CD14-positive monocyte (primary cell): ENCODE results near the gene ATG10. TPM values are rescaled to one million over a fixed set of nuclear protein-coding genes. Genes with fewer than 3 reads are reported as not detected.

Experiments
- DNase-seq, 3 donors: peaks; one replicate each; pipeline ENCODE4 v3.0.0-alpha.2; 2011 to 2022
- H2AFZ ChIP-seq: 2 replicates; pipeline ENCODE4 v1.6.0; 2012; ENCODE audit warnings: mild to moderate bottlenecking, low read depth, low read length, inconsistent platforms; ENCODE audit not compliant: insufficient read depth, poor library complexity, severe bottlenecking
- H3K27ac ChIP-seq, 2 donors: 1 replicate in 1 of 2; 2 replicates in 1 of 2; pipeline ENCODE4 v1.5.1; 2012 to 2013; ENCODE audit warnings: low read length in 2 of 2, control low read depth in 1 of 2, inconsistent platforms in 1 of 2, low read depth in 1 of 2, mild to moderate bottlenecking in 1 of 2
- H3K27me3 ChIP-seq, 2 donors: one replicate each; pipeline versions ENCODE4 v1.6.0 to v1.6.1; 2011 to 2013; ENCODE audit warnings: low read length in 2 of 2; ENCODE audit not compliant: control insufficient read depth in 2 of 2, insufficient read depth in 2 of 2
- H3K36me3 ChIP-seq, 2 donors: replicated peaks in 1 of 2; 1 replicate in 1 of 2; 2 replicates in 1 of 2; pipeline versions ENCODE4 v1.5.1 to v1.6.1; 2012 to 2013; ENCODE audit warnings: low read length in 2 of 2, control low read depth in 1 of 2, inconsistent platforms in 1 of 2, mild to moderate bottlenecking in 1 of 2; ENCODE audit not compliant: insufficient read depth in 2 of 2, control insufficient read depth in 1 of 2
- H3K4me1 ChIP-seq, 2 donors: 1 replicate in 1 of 2; 2 replicates in 1 of 2; pipeline versions ENCODE4 v1.5.1 to v1.6.1; 2012 to 2013; ENCODE audit warnings: low read length in 2 of 2, control low read depth in 1 of 2, inconsistent platforms in 1 of 2, mild to moderate bottlenecking in 1 of 2, moderate library complexity in 1 of 2; ENCODE audit not compliant: insufficient read depth in 2 of 2, control insufficient read depth in 1 of 2
- H3K4me2 ChIP-seq: replicated peaks from 2 replicates; pipeline ENCODE3; 2012; ENCODE audit warnings: low read length, moderate library complexity, mild to moderate bottlenecking; ENCODE audit not compliant: poor library complexity, severe bottlenecking; ENCODE audit errors: extremely low read depth
- H3K4me3 ChIP-seq, 3 experiments: fragments of 200-600 bp in 1 of 3; sonication (generic) in 1 of 3; replicated peaks in 1 of 3; 1 replicate in 2 of 3; 2 replicates in 1 of 3; pipeline ENCODE4 v1.5.1; 2011 to 2013; ENCODE audit warnings: low read length in 3 of 3, mild to moderate bottlenecking in 3 of 3, control low read depth in 2 of 3, low read depth in 2 of 3, inconsistent platforms in 1 of 3, moderate library complexity in 1 of 3
- H3K79me2 ChIP-seq: 2 replicates; pipeline ENCODE4 v1.6.0; 2012; ENCODE audit warnings: mild to moderate bottlenecking, control low read depth, inconsistent platforms, low read length, moderate library complexity; ENCODE audit not compliant: insufficient read depth
- H3K9ac ChIP-seq: 2 replicates; pipeline ENCODE4 v1.6.0; 2017; ENCODE audit warnings: low read length, mild to moderate bottlenecking; ENCODE audit not compliant: insufficient read depth, poor library complexity, severe bottlenecking
- H3K9me3 ChIP-seq, 2 donors: replicated peaks in 1 of 2; 1 replicate in 1 of 2; 2 replicates in 1 of 2; pipeline versions ENCODE4 v1.5.1 to v1.6.1; 2012 to 2013; ENCODE audit warnings: low read length in 2 of 2, control low read depth in 1 of 2; ENCODE audit not compliant: control insufficient read depth in 1 of 2, insufficient read depth in 1 of 2
- H4K20me1 ChIP-seq: 2 replicates; pipeline ENCODE4 v1.6.0; 2012; ENCODE audit warnings: mild to moderate bottlenecking, low read length, control low read depth, moderate library complexity; ENCODE audit not compliant: insufficient read depth
- H3K27ac Mint-ChIP-seq, 7 donors: one replicate each; pipeline ENCODE4 v1.8.0; 2020; ENCODE audit warnings: mild to moderate bottlenecking in 7 of 7, mixed read lengths in 7 of 7, moderate library complexity in 6 of 7, inconsistent platforms in 2 of 7
- H3K27me3 Mint-ChIP-seq, 3 donors: one replicate each; pipeline ENCODE4 v1.8.0; 2021 to 2022; ENCODE audit warnings: low read depth in 3 of 3, mild to moderate bottlenecking in 3 of 3, mixed read lengths in 3 of 3, moderate library complexity in 3 of 3, inconsistent platforms in 1 of 3
- H3K36me3 Mint-ChIP-seq, 2 donors: one replicate each; pipeline ENCODE4 v1.8.0; 2020; ENCODE audit warnings: mixed read lengths in 2 of 2, inconsistent platforms in 1 of 2, mild to moderate bottlenecking in 1 of 2
- H3K4me1 Mint-ChIP-seq: one replicate; pipeline ENCODE4 v1.8.0; 2020; ENCODE audit warnings: mild to moderate bottlenecking, mixed read lengths
- H3K4me3 Mint-ChIP-seq, 2 donors: one replicate each; pipeline ENCODE4 v1.8.0; 2020; ENCODE audit warnings: mild to moderate bottlenecking in 2 of 2, mixed read lengths in 2 of 2, moderate library complexity in 1 of 2
- H3K9me3 Mint-ChIP-seq, 7 donors: one replicate each; pipeline ENCODE4 v1.8.0; 2020 to 2022; ENCODE audit warnings: mixed read lengths in 7 of 7, mild to moderate bottlenecking in 6 of 7, moderate library complexity in 6 of 7, inconsistent platforms in 2 of 7
- WGBS: methylation state at CpG from one replicate; pipeline ENCODE4 v1.1.5; 2013; ENCODE audit warnings: missing lambda C conversion rate; ENCODE audit not compliant: insufficient coverage; 5-methylcytosine and 5-hydroxymethylcytosine counted together
- intact Hi-C, 2 donors: fragments of 100-400 bp; cut with micrococcal nuclease; formaldehyde crosslinking; loops; one replicate each; pipeline versions ENCODE4 v1.15.0 to v1.15.1; 2023
- polyA plus RNA-seq, 3 donors: library from polyadenylated mRNA; depleted of rRNA in 1 of 3; unstranded in 2 of 3; stranded (reverse) in 1 of 3; fragments of 300-500 nt in 2 of 3; fragments of >200 nt in 1 of 3; fragmentation: Illumina TruSeq in 2 of 3; gene quantifications; 1 replicate in 2 of 3; 2 replicates in 1 of 3; pipeline ENCODE4 v1.2.3, GENCODE V29; 2012 to 2021
- TF ChIP-seq, protein P1 (sequence below): fragments of 200-600 bp; IDR thresholded peaks from one replicate; pipeline ENCODE4 v1.8.0; 2022; ENCODE audit warnings: antibody characterized with exemption, mild to moderate bottlenecking

ATG10 gene
- polyA plus RNA-seq, 3 donors: 2.1 to 7.9 (median 5.6) TPM

DNA sequence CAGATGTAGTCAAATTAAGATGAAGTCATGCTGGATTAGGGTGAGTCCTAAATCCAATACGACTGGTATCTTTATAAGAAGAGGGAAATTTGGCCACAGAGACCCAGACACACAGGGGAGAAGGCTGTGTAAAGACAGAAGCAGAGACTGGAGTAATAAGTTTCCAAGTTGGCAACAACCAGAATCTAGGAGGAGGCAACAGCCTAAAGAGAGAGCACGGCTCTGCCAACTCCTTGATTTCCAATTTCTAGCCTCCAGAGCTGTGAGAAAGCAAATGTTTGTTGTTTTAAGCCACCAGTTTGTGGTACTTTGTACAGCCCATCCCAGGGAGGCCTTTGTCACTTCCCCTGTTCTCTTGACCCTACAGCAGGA is 74.4 kb downstream of the ATG10 start:
- H3K9me3 Mint-ChIP-seq: peaks cover 8 to 22% (median 14%) of the 10 kb centered on the region in 7 donors
- peaks cover 0 to 1% (median 0%) of the 10 kb centered on the region in 3 donors for H3K27me3 Mint-ChIP-seq
- no peak overlapping the region for H2AFZ ChIP-seq
- intact Hi-C loops: no loop called here
- H3K4me3 Mint-ChIP-seq: no peak overlapping the region
- no peak overlapping the region for H3K4me2 ChIP-seq
- TF ChIP-seq, protein P1, sequence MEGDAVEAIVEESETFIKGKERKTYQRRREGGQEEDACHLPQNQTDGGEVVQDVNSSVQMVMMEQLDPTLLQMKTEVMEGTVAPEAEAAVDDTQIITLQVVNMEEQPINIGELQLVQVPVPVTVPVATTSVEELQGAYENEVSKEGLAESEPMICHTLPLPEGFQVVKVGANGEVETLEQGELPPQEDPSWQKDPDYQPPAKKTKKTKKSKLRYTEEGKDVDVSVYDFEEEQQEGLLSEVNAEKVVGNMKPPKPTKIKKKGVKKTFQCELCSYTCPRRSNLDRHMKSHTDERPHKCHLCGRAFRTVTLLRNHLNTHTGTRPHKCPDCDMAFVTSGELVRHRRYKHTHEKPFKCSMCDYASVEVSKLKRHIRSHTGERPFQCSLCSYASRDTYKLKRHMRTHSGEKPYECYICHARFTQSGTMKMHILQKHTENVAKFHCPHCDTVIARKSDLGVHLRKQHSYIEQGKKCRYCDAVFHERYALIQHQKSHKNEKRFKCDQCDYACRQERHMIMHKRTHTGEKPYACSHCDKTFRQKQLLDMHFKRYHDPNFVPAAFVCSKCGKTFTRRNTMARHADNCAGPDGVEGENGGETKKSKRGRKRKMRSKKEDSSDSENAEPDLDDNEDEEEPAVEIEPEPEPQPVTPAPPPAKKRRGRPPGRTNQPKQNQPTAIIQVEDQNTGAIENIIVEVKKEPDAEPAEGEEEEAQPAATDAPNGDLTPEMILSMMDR: no peak
- no peaks in the 10 kb centered on the region for H3K27me3 ChIP-seq
- H3K27ac Mint-ChIP-seq: no peak overlapping the region
- peaks cover 5 to 10% of the 10 kb centered on the region in 2 donors for H3K36me3 Mint-ChIP-seq
- H3K79me2 ChIP-seq: no peaks in the 10 kb centered on the region
- H3K9ac ChIP-seq: no peak overlapping the region
- no peaks in the 10 kb centered on the region for H4K20me1 ChIP-seq
- no peaks in the 10 kb centered on the region for H3K36me3 ChIP-seq
- H3K4me3 ChIP-seq: no peak overlapping the region
- peaks cover 11% of the 10 kb centered on the region for H3K4me1 Mint-ChIP-seq
- peaks cover 3 to 11% of the 10 kb centered on the region in 2 donors for H3K4me1 ChIP-seq
- peaks cover 11 to 13% of the 10 kb centered on the region in 2 donors for H3K9me3 ChIP-seq
- H3K27ac ChIP-seq: no peak overlapping the region
- DNase-seq: no peak
- 100% methylated on average over 1 of the region's 2 CpGs for WGBS

DNA sequence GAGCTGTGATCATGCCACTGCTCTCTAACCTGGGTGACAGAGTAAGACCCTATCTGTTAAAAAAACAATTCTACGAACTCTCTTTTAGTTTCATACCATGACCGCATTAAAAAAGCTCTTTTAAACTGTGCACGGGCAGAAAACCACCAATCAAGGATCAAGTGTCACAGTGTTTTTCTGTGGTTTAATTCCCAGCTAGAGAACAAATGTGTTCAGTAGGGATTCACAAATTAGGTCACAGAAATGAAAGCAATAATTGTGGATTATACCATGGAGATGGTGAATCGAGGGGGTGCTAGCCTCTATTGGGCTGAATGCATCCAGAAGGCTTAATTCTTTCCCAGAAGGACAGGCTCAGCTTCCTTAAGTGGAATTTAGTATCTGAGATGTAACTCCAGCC is 79.1 kb downstream of the ATG10 start:
- Histone ChIP-seq H3K4me1 (no peaks in the 10 kb centered on the region), H4K20me1 (no peaks in the 10 kb centered on the region)

More for the DNA sequence above, 79.1 kb downstream of the ATG10 start:
- Mint-ChIP-seq H3K36me3 (peaks cover 0 to 5% of the 10 kb centered on the region in 2 donors), H3K27ac (no peak overlapping the region), H3K27me3 (peaks cover 0 to 1% (median 0%) of the 10 kb centered on the region in 3 donors), H3K4me3 (no peak overlapping the region), H3K4me1 (no peaks in the 10 kb centered on the region), H3K9me3 (peaks cover 0 to 9% (median 3%) of the 10 kb centered on the region in 7 donors)
- Histone ChIP-seq H3K4me2 (no peak overlapping the region), H3K36me3 (no peaks in the 10 kb centered on the region), H2AFZ (no peak overlapping the region), H3K27ac (no peak overlapping the region), H3K4me3 (no peak overlapping the region), H3K79me2 (no peaks in the 10 kb centered on the region), H3K27me3 (no peaks in the 10 kb centered on the region), H3K9me3 (no peaks in the 10 kb centered on the region), H3K9ac (no peak overlapping the region)
- 100% methylated on average over 4 of the region's 4 CpGs for WGBS
- TF ChIP-seq, protein P1: no peak
- intact Hi-C loops: no loop called here
- DNase-seq: no peak
